Measurements from ENCODE around the gene IFT20.
"Not testable (repeated sequence)": the region's sequence is repeated elsewhere in the genome, so short reads cannot be mapped to it uniquely, and the experiment has no call there.

IFT20 gene

GRCh38 chr17:28315846-28316705, 19.2 kb downstream of the IFT20 start:
- DNase-seq (ENCODE audit: low read depth in 2 of 2), result no peak

GRCh38 chr17:28313841-28314240, 21.4 kb downstream of the IFT20 start:
- no peak for DNase-seq (ENCODE audit: low read depth in 2 of 2)

GRCh38 chr17:28306954-28307401, 28.3 kb downstream of the IFT20 start:
- no peak for DNase-seq (ENCODE audit: low read depth in 2 of 2)

- no peak for DNase-seq (ENCODE audit: low read depth in 2 of 2)
These were observed 36.8 kb downstream of the IFT20 start for GRCh38 chr17:28298449-28298848.

- DNase-seq (ENCODE audit: low read depth in 2 of 2), result no peak
These were observed 39.3 kb downstream of the IFT20 start for GRCh38 chr17:28295677-28296578.

- no peak for DNase-seq (ENCODE audit: low read depth in 2 of 2)
These were observed 41.3 kb downstream of the IFT20 start for GRCh38 chr17:28293994-28294393.

- DNase-seq (ENCODE audit: low read depth in 2 of 2), result not testable (repeated sequence)
These were observed 42.4 kb downstream of the IFT20 start for GRCh38 chr17:28292878-28293277.

GRCh38 chr17:28291780-28292330, 43.4 kb downstream of the IFT20 start:
- DNase-seq (ENCODE audit: low read depth in 2 of 2), result no peak

- no peak for DNase-seq (ENCODE audit: low read depth in 2 of 2)
These were observed 44.6 kb downstream of the IFT20 start for GRCh38 chr17:28290703-28291102.

GRCh38 chr17:28285965-28286364, 49.3 kb downstream of the IFT20 start:
- DNase-seq (ENCODE audit: low read depth in 2 of 2), result no peak

GRCh38 chr17:28282596-28282995, 52.7 kb downstream of the IFT20 start:
- no peak for DNase-seq (ENCODE audit: low read depth in 2 of 2)

- no peak for DNase-seq (ENCODE audit: low read depth in 2 of 2)
These were observed 54.4 kb downstream of the IFT20 start for GRCh38 chr17:28280826-28281225.

GRCh38 chr17:28279411-28279810, 55.9 kb downstream of the IFT20 start:
- DNase-seq (ENCODE audit: low read depth in 2 of 2), result no peak

Data from stimulated activated CD8-positive, alpha-beta memory T cell treated with anti-CD3 and anti-CD28 coated beads, Interleukin-2, amount 100 ng/mL, for 48 hours (primary cell).